ENCODE results near the gene EHMT1.

DNA sequence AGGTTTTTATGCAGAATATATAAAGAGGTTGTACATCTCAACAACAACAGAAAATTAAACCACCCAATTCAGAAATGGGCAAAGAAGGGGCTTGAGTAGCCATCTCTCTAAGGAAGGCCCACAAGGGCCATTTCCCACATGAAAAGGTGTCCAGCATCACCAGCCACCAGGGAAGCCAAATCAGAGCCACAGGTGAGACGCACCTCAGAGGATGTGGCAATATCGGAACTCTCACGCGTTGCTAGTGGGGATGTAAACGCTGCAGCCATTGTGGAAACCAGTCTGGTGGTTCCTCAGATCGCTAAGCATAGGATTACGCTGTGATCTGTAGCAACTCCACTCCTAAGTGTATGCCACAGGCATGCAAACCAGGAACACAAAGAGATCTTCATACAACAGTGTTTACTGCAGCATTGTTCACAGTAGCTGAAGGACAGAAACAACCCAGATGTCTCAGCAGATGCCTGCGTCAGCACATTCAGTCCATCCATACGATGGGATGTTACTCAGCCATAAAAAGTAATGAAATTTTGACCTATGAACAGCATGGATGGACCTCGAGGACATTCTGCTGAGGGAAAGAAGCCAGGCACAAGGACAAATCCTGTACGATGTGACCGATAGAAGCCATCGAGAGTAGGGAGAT is 174.5 kb downstream of the EHMT1 start:
- no peak for TF ChIP-seq POLR2AphosphoS5 (IDR thresholded peaks at IDR 0.05; ENCODE audit: low read depth, low read length)
- TF ChIP-seq TAF1 (IDR thresholded peaks at IDR 0.05; ENCODE audit: borderline replicate concordance, insufficient read depth, low read length) = no peak
- no peak for TF ChIP-seq SIN3A (IDR thresholded peaks at IDR 0.05; ENCODE audit: borderline replicate concordance, insufficient read depth, low read length)
- TF ChIP-seq, protein P1, sequence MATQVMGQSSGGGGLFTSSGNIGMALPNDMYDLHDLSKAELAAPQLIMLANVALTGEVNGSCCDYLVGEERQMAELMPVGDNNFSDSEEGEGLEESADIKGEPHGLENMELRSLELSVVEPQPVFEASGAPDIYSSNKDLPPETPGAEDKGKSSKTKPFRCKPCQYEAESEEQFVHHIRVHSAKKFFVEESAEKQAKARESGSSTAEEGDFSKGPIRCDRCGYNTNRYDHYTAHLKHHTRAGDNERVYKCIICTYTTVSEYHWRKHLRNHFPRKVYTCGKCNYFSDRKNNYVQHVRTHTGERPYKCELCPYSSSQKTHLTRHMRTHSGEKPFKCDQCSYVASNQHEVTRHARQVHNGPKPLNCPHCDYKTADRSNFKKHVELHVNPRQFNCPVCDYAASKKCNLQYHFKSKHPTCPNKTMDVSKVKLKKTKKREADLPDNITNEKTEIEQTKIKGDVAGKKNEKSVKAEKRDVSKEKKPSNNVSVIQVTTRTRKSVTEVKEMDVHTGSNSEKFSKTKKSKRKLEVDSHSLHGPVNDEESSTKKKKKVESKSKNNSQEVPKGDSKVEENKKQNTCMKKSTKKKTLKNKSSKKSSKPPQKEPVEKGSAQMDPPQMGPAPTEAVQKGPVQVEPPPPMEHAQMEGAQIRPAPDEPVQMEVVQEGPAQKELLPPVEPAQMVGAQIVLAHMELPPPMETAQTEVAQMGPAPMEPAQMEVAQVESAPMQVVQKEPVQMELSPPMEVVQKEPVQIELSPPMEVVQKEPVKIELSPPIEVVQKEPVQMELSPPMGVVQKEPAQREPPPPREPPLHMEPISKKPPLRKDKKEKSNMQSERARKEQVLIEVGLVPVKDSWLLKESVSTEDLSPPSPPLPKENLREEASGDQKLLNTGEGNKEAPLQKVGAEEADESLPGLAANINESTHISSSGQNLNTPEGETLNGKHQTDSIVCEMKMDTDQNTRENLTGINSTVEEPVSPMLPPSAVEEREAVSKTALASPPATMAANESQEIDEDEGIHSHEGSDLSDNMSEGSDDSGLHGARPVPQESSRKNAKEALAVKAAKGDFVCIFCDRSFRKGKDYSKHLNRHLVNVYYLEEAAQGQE (IDR thresholded peaks at IDR 0.05; ENCODE audit: insufficient read depth in 1 of 2, low read depth in 2 of 2, low read length in 2 of 2) = no peak
